KBM-7 (cell line): ENCODE results near the gene C10orf67.

Experiments used
- DNase-seq: peaks from one replicate; pipeline ENCODE4 v3.0.0-alpha.2; 2015
- in situ Hi-C: fragments of 300-500 bp; cut with MboI; formaldehyde crosslinking; loops from 2 replicates; pipeline ENCODE4 v1.14.3; 2020; ENCODE audit warnings: low sequenced_read_pairs, low pct_unique_long_range_greater_than_20kb, mixed read lengths

Gene C10orf67

GRCh38 chr10:23192712-23193434 is 151.7 kb downstream of the C10orf67 start:
- in situ Hi-C loops: no loop called here
- DNase-seq: no peak

GRCh38 chr10:23191764-23192711 is 152.6 kb downstream of the C10orf67 start, which contains the start of gene PTF1A:
PTF1A (plus strand) TSS chr10:23192312; CDS start chr10:23192531, 219 bp downstream.
- in situ Hi-C loops: no loop called here

GRCh38 chr10:23190872-23191763 is 153.5 kb downstream of the C10orf67 start:
- DNase-seq: no peak
- in situ Hi-C loops: no loop called here

More at GRCh38 chr10:23191764-23192711, 152.6 kb downstream of the C10orf67 start, which contains the start of gene PTF1A:
- no peak for DNase-seq

DNA sequence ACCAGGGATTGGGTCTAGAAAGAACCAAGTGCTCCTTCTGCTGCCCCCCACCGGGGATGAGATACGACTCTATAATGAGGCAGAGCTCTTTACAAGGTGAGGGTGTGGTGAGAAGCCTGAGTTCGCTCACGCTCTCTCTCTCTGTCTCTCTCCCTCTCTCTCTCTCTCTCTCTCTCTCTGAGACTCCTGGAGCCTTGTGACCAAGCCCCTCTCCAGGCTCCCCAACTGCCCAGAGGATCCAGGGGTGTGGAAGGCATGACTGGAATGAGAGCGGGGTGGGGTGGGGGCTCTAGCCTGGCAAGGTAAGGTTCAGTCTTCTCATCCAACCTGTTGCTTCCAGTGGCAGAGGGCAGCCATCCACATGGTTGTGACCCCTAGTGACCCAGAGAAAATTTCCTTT is 155.6 kb downstream of the C10orf67 start:
- no peak for DNase-seq
- in situ Hi-C loops: no loop called here

GRCh38 chr10:23187155-23187554 is 157.4 kb downstream of the C10orf67 start:
- in situ Hi-C loops: no loop called here
- DNase-seq: no peak

DNA sequence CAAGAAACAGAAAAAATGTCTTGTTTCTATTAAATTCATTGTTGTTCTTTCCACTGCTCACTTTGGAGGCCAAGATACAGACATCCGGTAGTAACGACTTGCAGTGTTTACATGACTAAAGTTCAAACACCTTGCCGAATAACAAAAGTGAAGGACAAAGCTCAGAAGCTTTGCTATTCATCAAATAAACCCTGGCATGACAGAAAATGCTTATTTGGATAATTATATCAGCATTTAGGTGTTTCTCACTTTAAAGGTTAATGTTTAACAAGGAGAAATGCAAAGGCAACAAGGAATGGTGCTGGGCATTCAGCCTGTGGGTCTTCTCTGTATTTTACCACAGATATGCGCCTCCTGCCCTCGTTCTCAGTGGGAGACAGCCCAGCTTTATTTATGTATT is 157.9 kb downstream of the C10orf67 start:
- DNase-seq: no peak
- in situ Hi-C loops: no loop called here

GRCh38 chr10:23186178-23186577 is 158.4 kb downstream of the C10orf67 start:
- in situ Hi-C loops: no loop called here
- DNase-seq: no peak

- DNase-seq: no peak
- in situ Hi-C loops: loop anchor here (25.0 kb wide), 1 partner anchor 112 kb away; no protein-coding TSS in a partner anchor
Observed at GRCh38 chr10:23174977-23175512, 169.6 kb downstream of the C10orf67 start.

DNA sequence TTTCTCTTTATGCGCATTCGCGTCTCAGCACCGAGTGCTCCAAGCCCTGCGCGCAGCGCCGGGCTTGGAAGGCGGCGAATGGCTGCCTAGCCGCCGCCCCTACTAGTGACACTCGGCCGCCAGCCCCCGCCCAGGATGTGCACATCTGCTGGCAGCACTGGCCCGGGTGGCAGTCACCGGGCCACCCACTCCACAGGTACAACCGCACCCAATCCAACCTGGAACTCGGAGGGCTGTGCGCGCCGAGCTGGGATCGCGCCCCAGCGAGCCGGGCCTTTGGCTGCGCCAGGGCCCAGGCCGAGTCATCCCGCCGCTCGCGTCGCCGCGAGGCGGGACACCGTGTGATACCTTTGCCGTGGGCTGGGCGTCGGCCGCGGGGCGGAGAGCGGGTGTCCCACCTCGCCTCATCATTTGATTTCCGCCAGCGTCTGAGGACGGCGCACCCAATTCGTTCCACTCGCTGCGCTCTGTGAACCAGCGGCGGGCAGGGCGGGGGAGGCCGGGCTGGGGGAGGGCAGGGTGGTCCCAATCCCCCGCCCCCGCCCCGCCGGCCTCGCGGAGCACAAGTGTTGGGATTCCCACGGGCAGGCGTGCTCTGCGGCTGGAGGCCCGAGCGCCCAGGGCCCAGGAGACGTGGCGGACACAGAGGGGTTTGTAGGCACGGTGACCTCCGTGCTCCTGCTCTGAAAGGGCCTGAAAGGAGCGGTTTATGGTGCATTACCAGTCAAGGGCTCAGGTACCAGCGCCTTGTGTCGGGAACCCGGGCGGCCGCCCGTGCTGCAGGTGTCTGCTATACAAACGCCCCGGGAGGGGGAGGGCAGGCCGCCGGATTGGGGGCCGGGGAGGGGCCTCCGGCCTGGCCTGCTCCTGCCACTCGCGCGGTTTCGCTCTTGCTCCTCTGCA is 170.3 kb downstream of the C10orf67 start:
- in situ Hi-C loops: loop anchor here (25.0 kb wide), 1 partner anchor 113 kb away; no protein-coding TSS in a partner anchor
- DNase-seq: no peak

GRCh38 chr10:23173214-23174073 is 171.2 kb downstream of the C10orf67 start:
- in situ Hi-C loops: loop anchor here (25.0 kb wide), 1 partner anchor 114 kb away; no protein-coding TSS in a partner anchor
- DNase-seq: no peak

- in situ Hi-C loops: loop anchor here (25.0 kb wide), 1 partner anchor 115 kb away; no protein-coding TSS in a partner anchor
Observed at GRCh38 chr10:23172429-23173213, 172.0 kb downstream of the C10orf67 start.

DNA sequence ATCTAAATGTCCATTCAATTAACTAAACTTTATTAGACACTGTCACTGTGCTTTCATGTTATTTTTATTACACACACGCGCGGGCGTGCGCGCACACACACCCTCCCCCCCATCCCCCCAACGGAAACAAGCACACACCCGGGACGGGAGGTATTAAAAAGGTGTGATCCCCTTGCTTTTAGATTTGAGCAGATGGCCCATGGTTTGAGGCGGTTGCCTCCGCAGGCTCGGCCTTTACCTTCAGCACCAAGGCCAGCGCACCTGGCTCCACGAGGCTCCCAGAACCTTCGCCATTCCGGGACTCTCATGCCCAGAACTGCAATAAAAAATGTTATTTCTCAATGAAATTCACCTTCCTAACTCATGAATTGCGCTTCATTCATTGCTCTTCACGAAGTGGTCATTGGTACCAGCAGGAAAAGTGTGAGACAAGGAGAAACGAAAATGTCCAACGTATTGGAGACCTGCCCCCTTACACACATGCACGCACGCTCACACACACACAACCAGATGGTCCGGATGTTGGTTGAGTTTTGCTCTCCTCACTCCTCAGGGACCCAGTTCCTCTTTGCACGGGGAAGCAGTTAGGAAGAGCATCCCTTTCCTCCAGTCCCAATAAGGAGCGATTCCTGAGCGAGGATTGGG is 173.2 kb downstream of the C10orf67 start:
- DNase-seq: peak; percentile 10
- in situ Hi-C loops: loop anchor here (25.0 kb wide), 1 partner anchor 116 kb away; no protein-coding TSS in a partner anchor

More at GRCh38 chr10:23172429-23173213, 172.0 kb downstream of the C10orf67 start:
- DNase-seq: no peak

- in situ Hi-C loops: loop anchor here (25.0 kb wide), 1 partner anchor 129 kb away; no protein-coding TSS in a partner anchor
- DNase-seq: peak; percentile 77
Observed at GRCh38 chr10:23158370-23158769, 186.2 kb downstream of the C10orf67 start.

- DNase-seq: peak; percentile 33
- in situ Hi-C loops: loop anchor here (25.0 kb wide), 1 partner anchor 129 kb away; no protein-coding TSS in a partner anchor
Observed at GRCh38 chr10:23157691-23158369, 186.8 kb downstream of the C10orf67 start.

DNA sequence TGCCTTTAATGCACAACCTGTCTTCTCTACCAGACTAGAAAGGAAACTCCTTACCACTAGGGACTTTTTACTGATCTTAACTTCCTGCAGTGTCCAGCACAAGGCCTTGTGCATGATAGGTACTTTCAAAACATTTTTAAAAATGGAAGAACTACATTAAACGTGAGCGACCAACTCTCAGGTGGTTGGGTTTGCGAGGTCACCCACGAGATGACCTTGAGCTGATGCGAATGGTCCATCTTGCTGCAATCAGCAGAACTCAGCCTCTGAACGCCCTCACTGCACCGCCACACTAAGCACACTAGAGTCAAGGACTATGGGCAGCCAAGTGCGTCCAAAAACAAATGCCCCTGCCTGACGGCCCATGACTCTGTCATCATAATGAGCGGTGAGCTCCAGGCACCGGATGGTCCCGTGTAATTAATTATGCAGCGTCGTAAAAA is 187.3 kb downstream of the C10orf67 start:
- in situ Hi-C loops: loop anchor here (25.0 kb wide), 1 partner anchor 130 kb away; no protein-coding TSS in a partner anchor
- no peak for DNase-seq
